Stromal cell of bone marrow (primary cell): ENCODE results near the gene CAV1.
A peak's percentile ranks its signal among the peaks of the same experiment; 100 is the strongest.

Experiments used
- DNase-seq: peaks from one replicate; pipeline ENCODE4 v3.0.0-alpha.2; 2012; ENCODE audit warnings: low read depth

CAV1 gene

GRCh38 chr7:116557901-116558300 is 33.1 kb downstream of the CAV1 start:
- no peak for DNase-seq

- no peak for DNase-seq
These were observed 35.5 kb downstream of the CAV1 start for GRCh38 chr7:116560021-116560970.

GRCh38 chr7:116561697-116562483 is 37.1 kb downstream of the CAV1 start:
- DNase-seq = peak; percentile 86

GRCh38 chr7:116562529-116563121 is 37.8 kb downstream of the CAV1 start:
- no peak for DNase-seq

- no peak for DNase-seq
These were observed 41.1 kb downstream of the CAV1 start for GRCh38 chr7:116565981-116566380.

GRCh38 chr7:116566666-116567065 is 41.8 kb downstream of the CAV1 start:
- DNase-seq = no peak

- peak; percentile 76 for DNase-seq
These were observed 44.9 kb downstream of the CAV1 start for GRCh38 chr7:116569737-116570136.

- no peak for DNase-seq
These were observed 45.5 kb downstream of the CAV1 start for GRCh38 chr7:116570306-116570705.

GRCh38 chr7:116571037-116571436 is 46.2 kb downstream of the CAV1 start:
- peak; percentile 87 for DNase-seq

GRCh38 chr7:116571552-116571951 is 46.7 kb downstream of the CAV1 start:
- no peak for DNase-seq

GRCh38 chr7:116572036-116572435 is 47.2 kb downstream of the CAV1 start:
- no peak for DNase-seq

GRCh38 chr7:116573541-116573940 is 48.7 kb downstream of the CAV1 start:
- no peak for DNase-seq

GRCh38 chr7:116574025-116574822 is 49.4 kb downstream of the CAV1 start:
- no peak for DNase-seq

GRCh38 chr7:116575853-116576252 is 51.0 kb downstream of the CAV1 start:
- DNase-seq = no peak

- DNase-seq = peak; percentile 95
These were observed 51.8 kb downstream of the CAV1 start for GRCh38 chr7:116576350-116577319.

GRCh38 chr7:116577320-116577871 is 52.6 kb downstream of the CAV1 start:
- DNase-seq = no peak

- no peak for DNase-seq
These were observed 53.7 kb downstream of the CAV1 start for GRCh38 chr7:116578526-116578925.

GRCh38 chr7:116579322-116579721 is 54.5 kb downstream of the CAV1 start:
- DNase-seq = no peak

- DNase-seq = no peak
These were observed 55.0 kb downstream of the CAV1 start for GRCh38 chr7:116579835-116580234.

GRCh38 chr7:116582164-116582732 is 57.4 kb downstream of the CAV1 start:
- DNase-seq = no peak
